H9 (cell line): ENCODE data around the gene SLC10A4. TPM values are rescaled to one million over a fixed set of nuclear protein-coding genes. Genes with fewer than 3 reads are reported as not detected.

Source experiments
- DNase-seq: peaks from one replicate; pipeline ENCODE4 v3.0.0-alpha.2; 2017
- H2AFZ ChIP-seq: one replicate; pipeline ENCODE4 v1.6.1; 2013; ENCODE audit warnings: mild to moderate bottlenecking, low read length, control low read depth, moderate library complexity
- H2AK5ac ChIP-seq: 2 replicates; pipeline ENCODE4 v1.6.1; 2013; ENCODE audit warnings: low read length, control low read depth, mixed read lengths; ENCODE audit not compliant: insufficient read length
- H2BK120ac ChIP-seq: one replicate; pipeline ENCODE4 v1.6.1; 2013; ENCODE audit warnings: low read depth, mild to moderate bottlenecking, low read length, control low read depth, inconsistent platforms; ENCODE audit not compliant: poor library complexity, severe bottlenecking
- H2BK12ac ChIP-seq: 2 replicates; pipeline ENCODE4 v1.6.1; 2013; ENCODE audit warnings: low read length, control low read depth, mixed read lengths, low read depth; ENCODE audit not compliant: insufficient read length
- H2BK15ac ChIP-seq: 2 replicates; pipeline ENCODE4 v1.6.1; 2013; ENCODE audit warnings: low read depth, low read length, control low read depth
- H2BK20ac ChIP-seq: one replicate; pipeline ENCODE4 v1.6.1; 2013; ENCODE audit warnings: low read depth, mild to moderate bottlenecking, low read length, control low read depth, inconsistent platforms; ENCODE audit not compliant: poor library complexity, severe bottlenecking
- H2BK5ac ChIP-seq: 2 replicates; pipeline ENCODE4 v1.6.1; 2013; ENCODE audit warnings: low read length, control low read depth, mixed read lengths; ENCODE audit not compliant: insufficient read length
- H3K14ac ChIP-seq: 2 replicates; pipeline ENCODE4 v1.6.1; 2013; ENCODE audit warnings: low read length, control low read depth; ENCODE audit not compliant: insufficient read depth
- H3K18ac ChIP-seq: 2 replicates; pipeline ENCODE4 v1.6.1; 2013; ENCODE audit warnings: low read depth, mild to moderate bottlenecking, mixed read lengths, low read length, control low read depth; ENCODE audit not compliant: insufficient read length
- H3K23ac ChIP-seq: 2 replicates; pipeline ENCODE4 v1.6.1; 2013; ENCODE audit warnings: low read length, control low read depth, mixed read lengths, low read depth; ENCODE audit not compliant: insufficient read length
- H3K23me2 ChIP-seq: 2 replicates; pipeline ENCODE4 v1.6.1; 2013; ENCODE audit warnings: low read depth, mild to moderate bottlenecking, mixed read lengths, low read length, control low read depth; ENCODE audit not compliant: insufficient read length, poor library complexity, severe bottlenecking
- H3K27ac ChIP-seq: 2 replicates; pipeline ENCODE4 v1.5.1; 2013; ENCODE audit warnings: low read length, control low read depth, mixed read lengths, low read depth; ENCODE audit not compliant: insufficient read length
- H3K27me3 ChIP-seq: 2 replicates; pipeline ENCODE4 v1.6.1; 2013; ENCODE audit warnings: low read length, control low read depth, inconsistent platforms; ENCODE audit not compliant: insufficient read depth
- H3K4ac ChIP-seq: 2 replicates; pipeline ENCODE4 v1.6.1; 2013; ENCODE audit warnings: low read depth, mild to moderate bottlenecking, control low read depth, inconsistent platforms, low read length, moderate library complexity
- H3K4me1 ChIP-seq: 2 replicates; pipeline ENCODE4 v1.6.1; 2013; ENCODE audit warnings: low read length, control low read depth, inconsistent platforms; ENCODE audit not compliant: insufficient read depth
- H3K4me2 ChIP-seq: 2 replicates; pipeline ENCODE4 v1.6.1; 2013; ENCODE audit warnings: low read length, control low read depth, mixed read lengths; ENCODE audit not compliant: insufficient read length, insufficient read depth
- H3K56ac ChIP-seq: 2 replicates; pipeline ENCODE4 v1.6.1; 2013; ENCODE audit warnings: low read depth, mild to moderate bottlenecking, mixed read lengths, low read length, control low read depth; ENCODE audit not compliant: insufficient read length
- H3K79me1 ChIP-seq: 2 replicates; pipeline ENCODE4 v1.6.1; 2013; ENCODE audit warnings: low read depth, mild to moderate bottlenecking, moderate library complexity, low read length, control low read depth, inconsistent platforms; ENCODE audit not compliant: insufficient read depth, poor library complexity, severe bottlenecking
- H3K79me2 ChIP-seq: 2 replicates; pipeline ENCODE4 v1.6.1; 2013; ENCODE audit warnings: low read length, control low read depth, inconsistent platforms; ENCODE audit not compliant: insufficient read depth
- H3K9ac ChIP-seq: 2 replicates; pipeline ENCODE4 v1.6.1; 2013; ENCODE audit warnings: low read length, control low read depth, mixed read lengths; ENCODE audit not compliant: insufficient read length; ENCODE audit errors: extremely low read depth
- H3K9me3 ChIP-seq: one replicate; pipeline ENCODE4 v1.6.1; 2013; ENCODE audit warnings: low read depth, low read length, inconsistent platforms; ENCODE audit not compliant: control insufficient read depth
- H3T11ph ChIP-seq: one replicate; pipeline ENCODE4 v1.6.1; 2013; ENCODE audit warnings: mild to moderate bottlenecking, low read length, control low read depth, inconsistent platforms
- H4K20me1 ChIP-seq: one replicate; pipeline ENCODE4 v1.6.1; 2013; ENCODE audit not compliant: control insufficient read depth, insufficient read length, insufficient read depth
- H4K5ac ChIP-seq: 2 replicates; pipeline ENCODE4 v1.6.1; 2013; ENCODE audit warnings: low read depth, mild to moderate bottlenecking, mixed read lengths, low read length, control low read depth; ENCODE audit not compliant: insufficient read length
- H4K8ac ChIP-seq: replicated peaks from 2 replicates; pipeline ENCODE4 v1.6.1; 2013; ENCODE audit warnings: low read length, control low read depth, mixed read lengths, low read depth; ENCODE audit not compliant: insufficient read length
- H4K91ac ChIP-seq: 2 replicates; pipeline ENCODE4 v1.6.1; 2013; ENCODE audit warnings: low read depth, mild to moderate bottlenecking, moderate library complexity, mixed read lengths, low read length, control low read depth; ENCODE audit not compliant: insufficient read length
- H3K27ac Mint-ChIP-seq, 3 experiments: 2 replicates in 2 of 3; 3 replicates in 1 of 3; pipeline ENCODE4 v1.8.0; 2020 to 2021; ENCODE audit warnings: mixed read lengths in 3 of 3, mild to moderate bottlenecking in 1 of 3, moderate library complexity in 1 of 3
- H3K27me3 Mint-ChIP-seq: 2 replicates; pipeline ENCODE4 v1.8.0; 2021; ENCODE audit warnings: low read depth, mild to moderate bottlenecking, moderate library complexity, mixed read lengths
- H3K36me3 Mint-ChIP-seq, 3 experiments: 2 replicates in 2 of 3; 3 replicates in 1 of 3; pipeline ENCODE4 v1.8.0; 2020 to 2021; ENCODE audit warnings: low read depth in 3 of 3, mixed read lengths in 3 of 3; ENCODE audit not compliant: insufficient read depth in 1 of 3
- H3K4me1 Mint-ChIP-seq, 2 experiments: 2 replicates each; pipeline ENCODE4 v1.8.0; 2020; ENCODE audit warnings: mixed read lengths in 2 of 2
- H3K4me3 Mint-ChIP-seq, 2 experiments: 2 replicates in 1 of 2; 3 replicates in 1 of 2; pipeline ENCODE4 v1.8.0; 2020 to 2021; ENCODE audit warnings: mild to moderate bottlenecking in 2 of 2, mixed read lengths in 2 of 2, moderate library complexity in 1 of 2
- H3K9me3 Mint-ChIP-seq, 2 experiments: 2 replicates in 1 of 2; 3 replicates in 1 of 2; pipeline ENCODE4 v1.8.0; 2020; ENCODE audit warnings: mild to moderate bottlenecking in 2 of 2, mixed read lengths in 2 of 2, moderate library complexity in 1 of 2
- CTCF ChIP-seq: fragments of 200-600 bp; sonication (generic); conservative IDR thresholded peaks from 3 replicates; pipeline ENCODE4 v1.8.0; 2021; ENCODE audit warnings: antibody characterized with exemption, mild to moderate bottlenecking
- WGBS: extraction: QIAGEN DNeasy Blood & Tissue Kit; methylation state at CpG from one replicate; pipeline ENCODE4 v1.1.7; 2013; ENCODE audit warnings: missing lambda C conversion rate, low lambda C conversion rate, mixed read lengths; ENCODE audit not compliant: insufficient read length; ENCODE audit errors: extremely low coverage; 5-methylcytosine and 5-hydroxymethylcytosine counted together
- total RNA-seq: library from RNA; stranded (reverse); gene quantifications from 2 replicates; pipeline ENCODE4 v1.2.1, GENCODE V29; 2021

The SLC10A4 gene
- total RNA-seq, 1 experiment from 2014 or later = 1.7 TPM

DNA sequence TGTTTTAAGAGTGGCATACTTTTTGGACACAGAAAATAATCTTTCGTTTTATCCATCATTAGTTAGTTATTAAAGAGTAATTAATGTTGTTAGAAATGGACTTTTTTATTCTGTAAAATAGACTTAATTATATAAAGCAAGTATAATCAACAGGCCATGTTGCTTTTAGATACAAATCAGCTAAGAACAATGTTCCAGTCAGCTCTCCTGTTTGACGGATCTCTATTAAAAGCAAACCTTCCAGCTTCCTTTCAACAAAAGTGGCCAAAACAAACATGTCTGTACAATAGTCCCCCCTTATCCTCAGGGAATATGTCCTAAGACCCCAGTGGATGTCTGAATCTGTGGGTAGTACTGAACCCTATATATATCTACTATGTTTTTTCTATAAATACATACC is 4.9 kb upstream of the SLC10A4 start:
- Histone ChIP-seq H2BK5ac (no peak overlapping the region), H3K9me3 (no peaks in the 10 kb centered on the region), H3K4me2 (no peak overlapping the region), H4K91ac (no peak overlapping the region), H3K23ac (no peak overlapping the region), H4K20me1 (no peaks in the 10 kb centered on the region), H3K56ac (no peak overlapping the region), H4K8ac (no peak overlapping the region), H3K4me1 (no peaks in the 10 kb centered on the region; the same call in 1 of the 2 replicates), H3K9ac (no peak overlapping the region), H2BK15ac (no peak overlapping the region), H3K4ac (no peak overlapping the region), H2AFZ (no peak overlapping the region), H3K79me2 (no peaks in the 10 kb centered on the region), H3K27ac (no peak overlapping the region), H4K5ac (no peak overlapping the region), H3T11ph (no peak overlapping the region), H2BK20ac (no peak overlapping the region), H3K79me1 (no peaks in the 10 kb centered on the region), H3K14ac (no peak overlapping the region), H2BK12ac (no peak overlapping the region), H3K27me3 (peaks cover 9% of the 10 kb centered on the region; the same call in 1 of the 2 replicates), H3K23me2 (no peaks in the 10 kb centered on the region), H2BK120ac (no peak overlapping the region), H3K18ac (no peak overlapping the region), H2AK5ac (no peak overlapping the region)
- H3K27ac Mint-ChIP-seq = no peak overlapping the region
- no CpG with 5 or more reads among the region's 2 CpGs for WGBS
- H3K9me3 Mint-ChIP-seq = no peaks in the 10 kb centered on the region
- peaks cover 7 to 9% of the 10 kb centered on the region in 2 experiments; a peak in 3 of 4 replicates for H3K4me1 Mint-ChIP-seq
- no peak for TF ChIP-seq CTCF
- no peak overlapping the region for H3K4me3 Mint-ChIP-seq
- no peaks in the 10 kb centered on the region for H3K36me3 Mint-ChIP-seq
- DNase-seq = no peak
- H3K27me3 Mint-ChIP-seq = peaks cover 28% of the 10 kb centered on the region
